Epidermal melanocyte (primary cell): Measurements from ENCODE around the gene GGA1.
A peak's percentile ranks its signal among the peaks of the same experiment; 100 is the strongest.
"Not testable (repeated sequence)": the region's sequence is repeated elsewhere in the genome, so short reads cannot be mapped to it uniquely, and the experiment has no call there.

ENCODE experiments used
- DNase-seq: peaks from one replicate; pipeline ENCODE4 v3.0.0; 2011; ENCODE audit warnings: low spot score; ENCODE audit not compliant: insufficient read length

Gene GGA1

GRCh38 chr22:37647928-37648327, 39.3 kb downstream of the GGA1 start:
- DNase-seq: no peak

GRCh38 chr22:37650463-37651136, 42.0 kb downstream of the GGA1 start:
- DNase-seq: no peak

- DNase-seq: no peak
Observed at GRCh38 chr22:37654563-37655251, 46.1 kb downstream of the GGA1 start.

GRCh38 chr22:37655252-37655563, 46.6 kb downstream of the GGA1 start:
- DNase-seq: no peak

GRCh38 chr22:37656583-37656982, 47.9 kb downstream of the GGA1 start:
- not testable (repeated sequence) for DNase-seq

GRCh38 chr22:37657590-37658132, 49.0 kb downstream of the GGA1 start:
- no peak for DNase-seq

GRCh38 chr22:37658133-37659065, 49.8 kb downstream of the GGA1 start, which contains the start of gene PDXP:
Gene PDXP (plus strand): TSS chr22:37658723. CDS start chr22:37658783, 60 bp downstream.
- peak; percentile 100 for DNase-seq

GRCh38 chr22:37659066-37659896, 50.6 kb downstream of the GGA1 start:
- DNase-seq: no peak

- no peak for DNase-seq
Observed at GRCh38 chr22:37659897-37660708, 51.5 kb downstream of the GGA1 start.

GRCh38 chr22:37660709-37661045, 52.0 kb downstream of the GGA1 start:
- no peak for DNase-seq

GRCh38 chr22:37661160-37661924, 52.7 kb downstream of the GGA1 start:
- DNase-seq: no peak

GRCh38 chr22:37662039-37662438, 53.4 kb downstream of the GGA1 start:
- no peak for DNase-seq

GRCh38 chr22:37663521-37664140, 55.0 kb downstream of the GGA1 start:
- DNase-seq: no peak

- DNase-seq: peak; percentile 75
Observed at GRCh38 chr22:37664249-37665101, 55.8 kb downstream of the GGA1 start.

GRCh38 chr22:37665487-37665886, 56.9 kb downstream of the GGA1 start:
- DNase-seq: no peak

- no peak for DNase-seq
Observed at GRCh38 chr22:37669586-37669985, 61.0 kb downstream of the GGA1 start.

GRCh38 chr22:37672206-37672919, 63.7 kb downstream of the GGA1 start:
- no peak for DNase-seq
